Stimulated activated CD4-positive, alpha-beta T cell treated with anti-CD3 and anti-CD28 coated beads, Interleukin-4, amount 100 ng/mL, for 1 hour (primary cell): ENCODE data around the gene JAKMIP1.

Source experiments
- DNase-seq: peaks from one replicate; pipeline ENCODE4 v3.0.0-alpha.2; 2020

Gene JAKMIP1

GRCh38 chr4:5980436-5981155 is 219.8 kb downstream of the JAKMIP1 start:
- DNase-seq, result no peak

- no peak for DNase-seq
Measured at GRCh38 chr4:5979981-5980380, 220.4 kb downstream of the JAKMIP1 start.

- DNase-seq, result no peak
Measured at GRCh38 chr4:5976921-5977320, 223.4 kb downstream of the JAKMIP1 start.

- DNase-seq, result no peak
Measured at GRCh38 chr4:5976431-5976830, 223.9 kb downstream of the JAKMIP1 start.
